Breast epithelium (tissue), 3 donors: ENCODE data around the gene TAF7.

ENCODE experiments used
- POLR2A ChIP-seq: fragments of 450-650 bp; IDR thresholded peaks from one replicate; pipeline ENCODE4 v1.6.1; 2016; ENCODE audit warnings: antibody characterized with exemption, mild to moderate bottlenecking, moderate library complexity
- POLR2AphosphoS5 ChIP-seq, 3 donors: sonication (generic); formaldehyde crosslinking; IDR thresholded peaks; one replicate each; pipeline ENCODE4 v1.6.1; 2017; ENCODE audit warnings: antibody characterized with exemption in 3 of 3
- TF ChIP-seq, protein P1 (sequence below), 3 donors: fragments of 450-650 bp; IDR thresholded peaks; one replicate each; pipeline ENCODE4 v1.5.1; 2016 to 2017; ENCODE audit warnings: antibody characterized with exemption in 3 of 3, mild to moderate bottlenecking in 3 of 3, moderate library complexity in 3 of 3

DNA sequence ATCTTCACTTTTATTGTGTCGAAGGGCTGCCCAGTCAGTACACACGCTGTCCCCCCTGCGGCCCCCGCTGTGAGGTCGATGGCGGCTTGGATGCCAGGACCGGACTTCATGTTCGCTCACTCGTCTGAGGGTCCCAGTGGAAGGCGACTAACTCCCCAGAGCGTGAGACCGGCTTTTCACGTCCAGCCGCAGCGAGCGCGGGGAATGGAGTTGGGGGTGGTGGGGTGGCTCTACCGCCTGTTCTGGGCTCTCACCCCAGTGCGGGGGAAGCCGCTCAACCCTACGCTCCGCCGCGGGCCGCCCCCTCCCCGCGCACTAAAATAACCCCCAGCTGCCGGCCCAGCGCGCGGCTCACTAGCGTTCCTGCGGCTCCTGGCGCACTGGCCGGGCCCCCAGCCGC, 16.8 kb downstream of the TAF7 start, which contains the start of gene SLC25A2:
- TF ChIP-seq, protein P1, sequence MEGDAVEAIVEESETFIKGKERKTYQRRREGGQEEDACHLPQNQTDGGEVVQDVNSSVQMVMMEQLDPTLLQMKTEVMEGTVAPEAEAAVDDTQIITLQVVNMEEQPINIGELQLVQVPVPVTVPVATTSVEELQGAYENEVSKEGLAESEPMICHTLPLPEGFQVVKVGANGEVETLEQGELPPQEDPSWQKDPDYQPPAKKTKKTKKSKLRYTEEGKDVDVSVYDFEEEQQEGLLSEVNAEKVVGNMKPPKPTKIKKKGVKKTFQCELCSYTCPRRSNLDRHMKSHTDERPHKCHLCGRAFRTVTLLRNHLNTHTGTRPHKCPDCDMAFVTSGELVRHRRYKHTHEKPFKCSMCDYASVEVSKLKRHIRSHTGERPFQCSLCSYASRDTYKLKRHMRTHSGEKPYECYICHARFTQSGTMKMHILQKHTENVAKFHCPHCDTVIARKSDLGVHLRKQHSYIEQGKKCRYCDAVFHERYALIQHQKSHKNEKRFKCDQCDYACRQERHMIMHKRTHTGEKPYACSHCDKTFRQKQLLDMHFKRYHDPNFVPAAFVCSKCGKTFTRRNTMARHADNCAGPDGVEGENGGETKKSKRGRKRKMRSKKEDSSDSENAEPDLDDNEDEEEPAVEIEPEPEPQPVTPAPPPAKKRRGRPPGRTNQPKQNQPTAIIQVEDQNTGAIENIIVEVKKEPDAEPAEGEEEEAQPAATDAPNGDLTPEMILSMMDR (IDR thresholded peaks at IDR 0.05): no peak
- TF ChIP-seq POLR2AphosphoS5 (IDR thresholded peaks at IDR 0.05) (no peak), POLR2A (no peak)
